ENCODE data around the gene DEGS2. TPM values are rescaled to one million over a fixed set of nuclear protein-coding genes. Genes with fewer than 3 reads are reported as not detected.

Gene DEGS2
- total RNA-seq, 1 experiment from 2014 or later = not detected

Other genes with a start within 250 kb of the DEGS2 start
- 2.2 and 2.9 TPM in 2 replicates for gene EVL, start 94.2 kb downstream of the DEGS2 start, total RNA-seq (2014; rRNA removed; shearing (Covaris generic))
- 34.1 and 53.0 TPM in 2 replicates for gene YY1, start 79.5 kb upstream of the DEGS2 start, total RNA-seq (2014; rRNA removed; shearing (Covaris generic))
- 7.7 and 10.9 TPM in 2 replicates for gene SLC25A29, start 146.8 kb upstream of the DEGS2 start, total RNA-seq (2014; rRNA removed; shearing (Covaris generic))
- gene SLC25A47, start 163.7 kb upstream of the DEGS2 start, total RNA-seq (2014; rRNA removed; shearing (Covaris generic)) = not detected in 2 replicates
- 7.3 and 8.2 TPM in 2 replicates for gene WDR25, start 216.8 kb upstream of the DEGS2 start, total RNA-seq (2014; rRNA removed; shearing (Covaris generic))

Measured in RPMI7951 (cell line).